Transverse colon (tissue), 4 donors: ENCODE results near the gene CD96. TPM values are rescaled to one million over a fixed set of nuclear protein-coding genes. Genes with fewer than 3 reads are reported as not detected.

Experiments used
- DNase-seq: peaks from one replicate; pipeline ENCODE4 v3.0.0-alpha.2; 2019
- H3K27ac ChIP-seq, 4 donors: fragments of 200-600 bp; sonication (generic); 2 replicates each; pipeline ENCODE4 v1.5.1; 2016 to 2018; ENCODE audit warnings: inconsistent platforms in 4 of 4
- H3K27me3 ChIP-seq: fragments of 200-600 bp; sonication (generic); 2 replicates; pipeline ENCODE4 v1.5.1; 2017; ENCODE audit warnings: inconsistent platforms
- H3K36me3 ChIP-seq, 4 donors: fragments of 200-600 bp; sonication (generic); 2 replicates each; pipeline ENCODE4 v1.5.1; 2017 to 2019; ENCODE audit warnings: inconsistent platforms in 4 of 4
- H3K4me1 ChIP-seq, 4 donors: fragments of 200-600 bp; sonication (generic); 2 replicates each; pipeline ENCODE4 v1.5.1; 2017 to 2020; ENCODE audit warnings: inconsistent platforms in 4 of 4
- H3K4me3 ChIP-seq, 4 donors: fragments of 200-600 bp; sonication (generic); 1 replicate in 1 of 4; 2 replicates in 3 of 4; pipeline versions ENCODE4 v1.5.1 to v1.6.1; 2017 to 2019; ENCODE audit warnings: inconsistent platforms in 4 of 4
- H3K9me3 ChIP-seq, 2 donors: fragments of 200-600 bp; sonication (generic); 2 replicates each; pipeline ENCODE4 v1.5.1; 2017 to 2019; ENCODE audit warnings: inconsistent platforms in 2 of 2
- EP300 ChIP-seq: sonication (generic); formaldehyde crosslinking; IDR thresholded peaks from one replicate; pipeline ENCODE4 v1.6.1; 2017; ENCODE audit warnings: antibody characterized with exemption, low read depth
- POLR2A ChIP-seq: fragments of 450-650 bp; IDR thresholded peaks from one replicate; pipeline ENCODE4 v1.6.1; 2016; ENCODE audit warnings: antibody characterized with exemption, mild to moderate bottlenecking, moderate library complexity
- POLR2AphosphoS5 ChIP-seq, 3 donors: sonication (generic); formaldehyde crosslinking; IDR thresholded peaks; one replicate each; pipeline ENCODE4 v1.6.1; 2016; ENCODE audit warnings: antibody characterized with exemption in 3 of 3
- WGBS, 2 donors: methylation state at CpG; one replicate each; pipeline ENCODE4 v1.1.5; 2018; ENCODE audit warnings: low coverage in 1 of 2; 5-methylcytosine and 5-hydroxymethylcytosine counted together
- in situ Hi-C, 4 donors: fragments of 200-750 bp; cut with MboI; loops; one replicate each; pipeline versions ENCODE4 v1.15.0 to v1.15.1; 2017; ENCODE audit warnings: low sequenced_read_pairs in 3 of 4, low pct_ligation_motif_present in 1 of 4, low pct_unique_long_range_greater_than_20kb in 1 of 4
- intact Hi-C: fragments of 100-400 bp; cut with DNase I; formaldehyde crosslinking; loops from one replicate; pipeline ENCODE4 v1.15.1; 2023; ENCODE audit warnings: low total_unique reads
- total RNA-seq, 4 donors: library from RNA; depleted of rRNA; stranded (reverse); fragments of >200 nt; gene quantifications; one replicate each; pipeline ENCODE4 v1.1.0, GENCODE V29; 2016
- TF ChIP-seq, protein P1 (sequence below), 5 experiments: fragments of 200-600 bp in 3 of 5; fragments of 450-650 bp in 2 of 5; sonication (generic) in 3 of 5; IDR thresholded peaks; 1 replicate in 2 of 5; 2 replicates in 3 of 5; pipeline ENCODE4 v1.5.1; 2016 to 2017; ENCODE audit warnings: antibody characterized with exemption in 5 of 5, inconsistent platforms in 3 of 5, mild to moderate bottlenecking in 2 of 5, moderate library complexity in 1 of 5

Gene CD96
- total RNA-seq, 4 donors from 2014 or later, result 5.5 to 24.3 (median 13.0) TPM

- Histone ChIP-seq H3K36me3 (no peaks in the 10 kb centered on the region), H3K27ac (peak overlapping the region in 2 of 4 donors; percentile 4 to 9), H3K27me3 (no peaks in the 10 kb centered on the region), H3K4me3 (no peak overlapping the region), H3K4me1 (peaks cover 0 to 10% (median 0%) of the 10 kb centered on the region in 4 donors), H3K9me3 (no peaks in the 10 kb centered on the region)
- no peak for TF ChIP-seq POLR2A
- TF ChIP-seq, protein P1, sequence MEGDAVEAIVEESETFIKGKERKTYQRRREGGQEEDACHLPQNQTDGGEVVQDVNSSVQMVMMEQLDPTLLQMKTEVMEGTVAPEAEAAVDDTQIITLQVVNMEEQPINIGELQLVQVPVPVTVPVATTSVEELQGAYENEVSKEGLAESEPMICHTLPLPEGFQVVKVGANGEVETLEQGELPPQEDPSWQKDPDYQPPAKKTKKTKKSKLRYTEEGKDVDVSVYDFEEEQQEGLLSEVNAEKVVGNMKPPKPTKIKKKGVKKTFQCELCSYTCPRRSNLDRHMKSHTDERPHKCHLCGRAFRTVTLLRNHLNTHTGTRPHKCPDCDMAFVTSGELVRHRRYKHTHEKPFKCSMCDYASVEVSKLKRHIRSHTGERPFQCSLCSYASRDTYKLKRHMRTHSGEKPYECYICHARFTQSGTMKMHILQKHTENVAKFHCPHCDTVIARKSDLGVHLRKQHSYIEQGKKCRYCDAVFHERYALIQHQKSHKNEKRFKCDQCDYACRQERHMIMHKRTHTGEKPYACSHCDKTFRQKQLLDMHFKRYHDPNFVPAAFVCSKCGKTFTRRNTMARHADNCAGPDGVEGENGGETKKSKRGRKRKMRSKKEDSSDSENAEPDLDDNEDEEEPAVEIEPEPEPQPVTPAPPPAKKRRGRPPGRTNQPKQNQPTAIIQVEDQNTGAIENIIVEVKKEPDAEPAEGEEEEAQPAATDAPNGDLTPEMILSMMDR (IDR thresholded peaks at IDR 0.05), result peak; percentile 40 to 54 (median 52)
- peak; percentile 63 for DNase-seq
- in situ Hi-C loops (no loop called here), intact Hi-C loops (no loop called here)
- 13 to 24% methylated on average over 4 to 10 of the region's 10 CpGs for WGBS, 2 donors
These were observed 2.4 kb upstream of the CD96 start for GRCh38 chr3:111539351-111540331.

GRCh38 chr3:111541391-111541790 is 606 bp upstream of the CD96 start:
- H3K4me3 ChIP-seq, result no peak overlapping the region
- peak overlapping the region in 1 of 4 donors; percentile 10 for H3K27ac ChIP-seq
- H3K9me3 ChIP-seq, result no peaks in the 10 kb centered on the region
- no peaks in the 10 kb centered on the region for H3K27me3 ChIP-seq
- in situ Hi-C loops (no loop called here), intact Hi-C loops (no loop called here)
- TF ChIP-seq EP300 (no peak), POLR2AphosphoS5 (IDR thresholded peaks at IDR 0.05) (no peak), POLR2A (no peak)
- TF ChIP-seq, protein P1 (IDR thresholded peaks at IDR 0.05), result no peak
- DNase-seq, result no peak
- 70 to 100% methylated on average over 1 to 3 of the region's 3 CpGs for WGBS, 2 donors
- no peaks in the 10 kb centered on the region for H3K36me3 ChIP-seq
- H3K4me1 ChIP-seq, result peaks cover 0 to 10% (median 0%) of the 10 kb centered on the region in 4 donors

GRCh38 chr3:111542611-111543300 is 759 bp downstream of the CD96 start:
- H3K4me1 ChIP-seq, result peaks cover 0 to 10% (median 0%) of the 10 kb centered on the region in 4 donors
- no peaks in the 10 kb centered on the region for H3K27me3 ChIP-seq
- WGBS, 2 donors, result 72 to 77% methylated on average over 4 of the region's 4 CpGs
- DNase-seq, result no peak
- no peaks in the 10 kb centered on the region for H3K9me3 ChIP-seq
- peak overlapping the region; percentile 28 to 54 (median 44) for H3K27ac ChIP-seq
- peak overlapping the region in 2 of 4 donors; percentile 2 to 13 for H3K4me3 ChIP-seq
- TF ChIP-seq POLR2AphosphoS5 (IDR thresholded peaks at IDR 0.05) (no peak), POLR2A (no peak), EP300 (no peak)
- TF ChIP-seq, protein P1 (IDR thresholded peaks at IDR 0.05), result no peak
- intact Hi-C loops (no loop called here), in situ Hi-C loops (no loop called here)
- H3K36me3 ChIP-seq, result no peaks in the 10 kb centered on the region

- intact Hi-C loops, result no loop called here
- H3K4me3 ChIP-seq, result no peak overlapping the region
- H3K27me3 ChIP-seq, result no peaks in the 10 kb centered on the region
- TF ChIP-seq EP300, result no peak
- no peak for TF ChIP-seq POLR2A
- TF ChIP-seq POLR2AphosphoS5 (IDR thresholded peaks at IDR 0.05), result no peak
- TF ChIP-seq, protein P1 (IDR thresholded peaks at IDR 0.05), result no peak
- no peaks in the 10 kb centered on the region for H3K4me1 ChIP-seq
- in situ Hi-C loops, result no loop called here
- 50 to 59% methylated on average over 2 of the region's 2 CpGs for WGBS, 2 donors
- H3K9me3 ChIP-seq, result no peaks in the 10 kb centered on the region
- DNase-seq, result no peak
- no peak overlapping the region for H3K27ac ChIP-seq
- no peaks in the 10 kb centered on the region for H3K36me3 ChIP-seq
These were observed 3.4 kb downstream of the CD96 start for GRCh38 chr3:111545349-111545748.
